Stimulated activated CD8-positive, alpha-beta memory T cell treated with anti-CD3 and anti-CD28 coated beads, Interleukin-15, amount 100 ng/mL, for 4 hours (primary cell): ENCODE results near the gene NMU.
A peak's percentile ranks its signal among the peaks of the same experiment; 100 is the strongest.
"Not testable (repeated sequence)": the region's sequence is repeated elsewhere in the genome, so short reads cannot be mapped to it uniquely, and the experiment has no call there.

Experiments
- DNase-seq, 2 donors: peaks; one replicate each; pipeline ENCODE4 v3.0.0-alpha.2; 2020; ENCODE audit warnings: low read depth in 2 of 2

The NMU gene

DNA sequence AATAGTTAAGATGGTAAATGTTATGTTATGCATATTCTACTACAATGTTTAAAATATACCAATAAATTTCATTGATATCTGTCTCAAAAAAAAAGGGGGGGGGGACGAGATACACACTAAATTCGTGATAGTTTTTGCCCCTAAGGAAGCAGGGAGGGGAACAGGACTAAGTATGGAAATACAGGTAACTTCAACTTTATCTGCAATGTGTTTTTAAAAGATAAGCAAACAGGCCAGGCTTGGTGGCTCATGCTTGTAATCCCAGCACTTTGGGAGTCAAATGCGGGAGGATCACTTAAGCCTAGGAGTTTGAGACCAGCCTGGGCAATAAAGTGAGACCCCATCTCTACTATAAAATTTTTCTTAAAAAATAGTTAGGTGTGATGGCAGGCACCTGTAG lies 76.0 kb downstream of the NMU start:
- DNase-seq, result no peak

GRCh38 chr4:55554453-55555030 lies 81.6 kb downstream of the NMU start:
- no peak for DNase-seq

DNA sequence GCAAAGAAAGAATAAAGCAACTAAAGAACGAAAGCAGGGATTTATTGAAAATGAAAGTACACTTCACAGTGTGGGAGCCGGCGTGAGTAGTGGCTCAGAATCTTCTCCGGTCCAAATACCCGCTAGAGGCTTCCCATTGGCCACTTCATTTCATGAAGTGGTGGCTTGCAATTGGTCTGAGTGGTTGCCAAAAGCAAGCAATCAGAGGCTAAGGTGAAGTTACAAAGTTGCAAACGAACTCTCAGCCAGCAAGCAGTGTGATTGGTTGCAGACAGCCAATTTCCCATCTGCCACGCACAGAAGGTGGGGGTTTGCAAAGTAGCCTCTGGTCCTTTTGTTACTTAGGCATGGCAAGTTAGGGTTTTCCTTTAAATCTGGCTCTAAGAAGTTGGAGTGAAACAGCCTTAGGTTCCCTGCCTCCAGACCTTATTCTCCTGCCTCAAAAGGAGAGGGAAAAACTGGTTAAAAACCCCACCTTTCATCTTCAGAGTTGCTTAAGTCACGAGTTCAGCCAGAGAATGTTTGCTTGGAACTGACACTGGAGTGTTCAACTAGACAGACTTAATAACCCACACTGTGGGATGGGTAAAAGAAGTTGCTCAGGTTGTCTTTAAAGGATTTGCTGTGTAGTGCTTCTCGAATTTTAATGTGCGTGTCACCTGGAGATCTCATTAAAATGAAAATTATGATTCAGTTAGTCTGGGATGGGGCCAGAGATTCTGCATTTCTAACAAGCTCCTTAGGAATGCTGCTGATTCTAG lies 82.5 kb downstream of the NMU start:
- no peak for DNase-seq

DNA sequence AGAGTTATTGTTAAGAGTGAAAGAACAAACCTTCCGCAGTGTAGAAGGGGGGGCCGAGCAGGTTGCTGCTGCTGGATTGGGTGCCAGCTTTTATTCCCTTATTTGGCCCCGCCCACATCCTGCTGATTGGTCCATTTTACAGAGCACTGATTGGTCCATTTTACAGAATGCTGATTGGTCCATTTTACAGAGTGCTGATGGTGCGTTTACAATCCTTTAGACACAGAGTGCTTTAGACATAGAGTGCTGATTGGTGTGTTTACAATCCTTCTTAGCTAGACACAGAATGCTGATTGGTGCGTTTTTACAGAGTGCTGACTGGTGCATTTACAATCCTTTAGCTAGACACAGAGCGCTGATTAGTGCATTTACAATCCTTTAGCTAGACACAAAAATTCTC lies 84.1 kb downstream of the NMU start:
- DNase-seq, result not testable (repeated sequence)

DNA sequence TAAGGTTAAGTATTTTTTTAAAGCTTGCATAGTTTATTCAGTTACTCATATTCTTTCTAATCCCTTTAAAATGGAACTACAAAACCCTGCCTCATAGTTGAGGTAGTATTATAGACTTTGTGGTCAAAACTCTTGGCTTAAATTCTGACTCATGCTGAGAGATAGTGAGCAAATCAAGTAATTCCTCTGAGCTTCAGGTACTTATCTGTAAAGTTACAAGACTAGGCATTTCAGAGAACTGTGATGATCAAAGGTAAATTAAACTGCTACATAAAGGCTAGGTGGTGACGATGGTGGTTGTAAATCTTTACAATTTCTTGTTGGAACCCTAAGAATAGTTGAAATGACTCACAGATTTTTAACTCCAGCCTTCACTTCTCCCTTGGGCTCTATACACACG lies 86.2 kb downstream of the NMU start:
- DNase-seq, result no peak

GRCh38 chr4:55547918-55548317 lies 88.2 kb downstream of the NMU start:
- DNase-seq, result no peak

DNA sequence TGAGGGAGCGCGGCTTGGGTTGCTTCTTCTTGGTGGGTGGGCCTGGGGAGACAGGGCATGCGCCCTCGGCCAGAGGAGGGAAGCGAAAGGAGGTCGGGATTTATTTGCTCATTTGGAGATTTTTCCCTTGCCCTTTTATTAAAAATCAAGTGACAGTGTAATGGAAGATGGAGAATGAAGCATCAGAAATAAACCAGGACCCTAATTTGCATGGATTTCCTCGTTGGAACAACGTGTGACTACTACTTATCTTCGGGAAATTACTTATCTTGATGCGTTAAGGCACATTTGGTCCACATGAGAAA lies 88.7 kb downstream of the NMU start:
- no peak for DNase-seq

DNA sequence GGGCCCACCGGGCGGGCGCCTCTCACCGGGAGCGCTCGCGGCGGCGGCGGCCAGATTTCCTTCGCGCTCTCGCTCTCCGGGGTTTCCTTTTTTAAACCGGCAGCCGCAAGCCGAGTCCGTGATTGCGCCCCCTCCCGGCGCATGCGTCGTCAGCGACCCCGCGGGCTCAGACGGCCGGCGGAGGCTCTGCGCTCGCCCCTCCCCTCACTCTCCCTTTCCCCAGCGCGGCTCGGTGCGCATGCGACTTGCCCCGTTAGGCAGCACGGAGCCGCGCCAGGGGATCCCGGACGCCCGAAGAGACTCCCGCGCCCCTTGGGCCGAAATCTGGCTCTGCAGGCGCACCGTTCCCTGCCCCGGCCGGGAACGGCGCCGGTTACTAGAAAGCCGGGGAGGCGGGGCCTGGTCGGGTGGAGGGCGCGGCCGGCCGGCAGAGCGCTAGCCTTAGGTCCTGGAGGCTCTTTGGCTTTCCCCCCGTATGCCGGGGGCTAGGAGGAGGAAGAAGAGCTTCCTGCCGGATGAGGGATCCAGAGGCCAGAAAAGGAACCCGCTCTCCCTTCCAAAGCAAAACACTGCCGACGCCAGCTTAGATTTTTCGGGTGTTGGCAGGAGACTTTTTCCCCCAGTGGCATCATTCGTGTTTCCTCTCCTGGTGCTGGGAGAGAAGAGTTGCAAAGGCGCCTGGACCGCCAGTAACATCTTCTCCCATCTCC lies 89.2 kb downstream of the NMU start, which contains the start of gene CLOCK:
TSS of gene CLOCK (minus strand) at position 154 of the 710 bp plus-strand sequence. CDS start 64,124 bp downstream, outside the sequence.
- DNase-seq, result peak; percentile 66 to 70

DNA sequence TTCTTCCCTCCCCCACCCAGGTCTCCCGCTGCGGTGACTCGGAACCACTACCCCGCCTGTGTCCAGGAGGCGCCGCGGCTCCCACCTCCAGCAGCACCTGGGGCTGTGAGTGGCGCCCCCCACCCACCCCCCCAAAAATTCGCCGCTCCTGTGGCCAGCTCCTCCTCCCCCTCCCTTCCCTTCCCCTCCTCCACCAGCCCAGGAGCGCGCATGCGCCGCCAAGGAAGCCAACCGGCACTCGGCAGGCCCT lies 89.7 kb downstream of the NMU start:
- DNase-seq, result no peak

GRCh38 chr4:55545641-55546505 lies 90.2 kb downstream of the NMU start:
- peak; percentile 19 to 43 for DNase-seq
